Neural progenitor cell (in vitro differentiated cells): ENCODE results near the gene PDP2. TPM values are rescaled to one million over a fixed set of nuclear protein-coding genes. Genes with fewer than 3 reads are reported as not detected.

ENCODE experiments used
- DNase-seq: peaks from one replicate; pipeline ENCODE4 v3.0.0-alpha.2; 2016; ENCODE audit warnings: low spot score
- H2AFZ ChIP-seq: fragments of 200-600 bp; sonication (generic); replicated peaks from 2 replicates; pipeline ENCODE4 v1.6.1; 2016; ENCODE audit warnings: antibody characterized with exemption
- H3F3A ChIP-seq: fragments of 200-600 bp; sonication (generic); 2 replicates; pipeline ENCODE4 v1.6.1; 2016; ENCODE audit warnings: antibody characterized with exemption, low read depth
- H3K27ac ChIP-seq: fragments of 200-600 bp; sonication (generic); 2 replicates; pipeline ENCODE4 v1.5.1; 2016; ENCODE audit warnings: mild to moderate bottlenecking
- H3K27me3 ChIP-seq: fragments of 200-600 bp; sonication (generic); 2 replicates; pipeline ENCODE4 v1.6.1; 2016; ENCODE audit warnings: mild to moderate bottlenecking, moderate library complexity
- H3K36me3 ChIP-seq: fragments of 200-600 bp; sonication (generic); 2 replicates; pipeline ENCODE4 v1.5.1; 2016
- H3K4me1 ChIP-seq: fragments of 200-600 bp; sonication (generic); 2 replicates; pipeline ENCODE4 v1.6.1; 2016; ENCODE audit warnings: mixed run types
- H3K4me2 ChIP-seq: fragments of 200-600 bp; sonication (generic); 2 replicates; pipeline ENCODE4 v1.6.1; 2016
- H3K4me3 ChIP-seq: fragments of 200-600 bp; sonication (generic); 2 replicates; pipeline ENCODE4 v1.5.1; 2016
- H3K79me2 ChIP-seq: fragments of 200-600 bp; sonication (generic); 2 replicates; pipeline ENCODE4 v1.6.1; 2016; ENCODE audit warnings: low read depth
- H3K9ac ChIP-seq: fragments of 200-600 bp; sonication (generic); 2 replicates; pipeline ENCODE4 v1.6.1; 2016
- H3K9me3 ChIP-seq: fragments of 200-600 bp; sonication (generic); 2 replicates; pipeline ENCODE4 v1.5.1; 2016; ENCODE audit warnings: low read depth
- H4K20me1 ChIP-seq: fragments of 200-600 bp; sonication (generic); 2 replicates; pipeline ENCODE4 v1.6.1; 2016; ENCODE audit warnings: low read depth
- H3K27ac Mint-ChIP-seq: 3 replicates; pipeline ENCODE4 v1.8.0; 2021; ENCODE audit warnings: mixed read lengths
- H3K27me3 Mint-ChIP-seq: 2 replicates; pipeline ENCODE4 v1.8.0; 2022; ENCODE audit warnings: low read depth, mild to moderate bottlenecking, inconsistent platforms, moderate library complexity, mixed read lengths; ENCODE audit not compliant: insufficient read depth
- H3K36me3 Mint-ChIP-seq: 3 replicates; pipeline ENCODE4 v1.8.0; 2021; ENCODE audit warnings: mixed read lengths
- H3K4me1 Mint-ChIP-seq: 3 replicates; pipeline ENCODE4 v1.8.0; 2021; ENCODE audit warnings: mixed read lengths
- H3K4me3 Mint-ChIP-seq: 3 replicates; pipeline ENCODE4 v1.8.0; 2021; ENCODE audit warnings: mild to moderate bottlenecking, moderate library complexity, mixed read lengths
- H3K9me3 Mint-ChIP-seq: 3 replicates; pipeline ENCODE4 v1.8.0; 2020; ENCODE audit warnings: mixed read lengths
- EZH2 ChIP-seq: fragments of 200-600 bp; sonication (generic); IDR thresholded peaks from 2 replicates; pipeline ENCODE4 v1.6.1; 2017; ENCODE audit warnings: antibody characterized with exemption, mild to moderate bottlenecking, moderate library complexity
- EZH2phosphoT487 ChIP-seq: fragments of 200-600 bp; sonication (generic); IDR thresholded peaks from 2 replicates; pipeline ENCODE4 v1.6.1; 2017; ENCODE audit warnings: antibody characterized with exemption
- total RNA-seq: library from RNA; depleted of rRNA; stranded (reverse); fragments of >200 nt; gene quantifications from 2 replicates; pipeline ENCODE4 v1.2.3, GENCODE V29; 2015; ENCODE audit warnings: low replicate concordance
- TF ChIP-seq, protein P1 (sequence below): fragments of 200-600 bp; sonication (generic); IDR thresholded peaks from 2 replicates; pipeline ENCODE4 v1.5.1; 2017; ENCODE audit warnings: antibody characterized with exemption, mild to moderate bottlenecking

The PDP2 gene
- total RNA-seq, 1 donor from 2014 or later, result 6.6 TPM

DNA sequence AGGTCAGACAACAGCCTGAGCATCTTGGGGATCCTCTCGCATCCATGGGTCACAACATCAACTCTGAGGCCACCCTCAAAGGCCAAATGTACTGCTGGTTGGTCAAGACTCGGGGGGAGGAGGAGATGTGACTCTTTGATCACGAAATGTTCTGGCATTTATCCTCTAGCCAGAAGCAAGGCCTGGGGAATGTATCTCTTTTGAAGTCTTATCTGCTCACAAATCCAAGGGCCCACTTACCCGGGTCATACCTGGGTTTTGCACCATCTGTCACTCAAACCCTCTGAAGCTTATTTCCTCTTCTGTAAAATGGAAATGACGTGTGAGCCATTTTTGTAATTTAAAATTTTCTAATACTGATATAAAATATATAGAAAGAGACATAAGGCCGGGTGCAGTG is 22.9 kb upstream of the PDP2 start:
- TF ChIP-seq EZH2 (no peak), EZH2phosphoT487 (no peak)
- TF ChIP-seq, protein P1, sequence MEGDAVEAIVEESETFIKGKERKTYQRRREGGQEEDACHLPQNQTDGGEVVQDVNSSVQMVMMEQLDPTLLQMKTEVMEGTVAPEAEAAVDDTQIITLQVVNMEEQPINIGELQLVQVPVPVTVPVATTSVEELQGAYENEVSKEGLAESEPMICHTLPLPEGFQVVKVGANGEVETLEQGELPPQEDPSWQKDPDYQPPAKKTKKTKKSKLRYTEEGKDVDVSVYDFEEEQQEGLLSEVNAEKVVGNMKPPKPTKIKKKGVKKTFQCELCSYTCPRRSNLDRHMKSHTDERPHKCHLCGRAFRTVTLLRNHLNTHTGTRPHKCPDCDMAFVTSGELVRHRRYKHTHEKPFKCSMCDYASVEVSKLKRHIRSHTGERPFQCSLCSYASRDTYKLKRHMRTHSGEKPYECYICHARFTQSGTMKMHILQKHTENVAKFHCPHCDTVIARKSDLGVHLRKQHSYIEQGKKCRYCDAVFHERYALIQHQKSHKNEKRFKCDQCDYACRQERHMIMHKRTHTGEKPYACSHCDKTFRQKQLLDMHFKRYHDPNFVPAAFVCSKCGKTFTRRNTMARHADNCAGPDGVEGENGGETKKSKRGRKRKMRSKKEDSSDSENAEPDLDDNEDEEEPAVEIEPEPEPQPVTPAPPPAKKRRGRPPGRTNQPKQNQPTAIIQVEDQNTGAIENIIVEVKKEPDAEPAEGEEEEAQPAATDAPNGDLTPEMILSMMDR, result no peak
- no peaks in the 10 kb centered on the region for H3K36me3 ChIP-seq
- no peaks in the 10 kb centered on the region for H3K27me3 ChIP-seq
- H2AFZ ChIP-seq, result no peak overlapping the region
- H3K4me3 ChIP-seq, result no peak overlapping the region
- no peaks in the 10 kb centered on the region for H3F3A ChIP-seq
- Mint-ChIP-seq H3K4me3 (no peak overlapping the region), H3K27me3 (peaks cover 12% of the 10 kb centered on the region), H3K4me1 (peaks cover 2% of the 10 kb centered on the region), H3K9me3 (no peaks in the 10 kb centered on the region), H3K27ac (no peak overlapping the region), H3K36me3 (no peaks in the 10 kb centered on the region)
- H3K4me2 ChIP-seq, result no peak overlapping the region
- no peaks in the 10 kb centered on the region for H3K4me1 ChIP-seq
- no peak overlapping the region for H3K9ac ChIP-seq
- no peak for DNase-seq
- no peak overlapping the region for H3K27ac ChIP-seq
- no peaks in the 10 kb centered on the region for H3K9me3 ChIP-seq
- H4K20me1 ChIP-seq, result no peaks in the 10 kb centered on the region
- H3K79me2 ChIP-seq, result no peaks in the 10 kb centered on the region

DNA sequence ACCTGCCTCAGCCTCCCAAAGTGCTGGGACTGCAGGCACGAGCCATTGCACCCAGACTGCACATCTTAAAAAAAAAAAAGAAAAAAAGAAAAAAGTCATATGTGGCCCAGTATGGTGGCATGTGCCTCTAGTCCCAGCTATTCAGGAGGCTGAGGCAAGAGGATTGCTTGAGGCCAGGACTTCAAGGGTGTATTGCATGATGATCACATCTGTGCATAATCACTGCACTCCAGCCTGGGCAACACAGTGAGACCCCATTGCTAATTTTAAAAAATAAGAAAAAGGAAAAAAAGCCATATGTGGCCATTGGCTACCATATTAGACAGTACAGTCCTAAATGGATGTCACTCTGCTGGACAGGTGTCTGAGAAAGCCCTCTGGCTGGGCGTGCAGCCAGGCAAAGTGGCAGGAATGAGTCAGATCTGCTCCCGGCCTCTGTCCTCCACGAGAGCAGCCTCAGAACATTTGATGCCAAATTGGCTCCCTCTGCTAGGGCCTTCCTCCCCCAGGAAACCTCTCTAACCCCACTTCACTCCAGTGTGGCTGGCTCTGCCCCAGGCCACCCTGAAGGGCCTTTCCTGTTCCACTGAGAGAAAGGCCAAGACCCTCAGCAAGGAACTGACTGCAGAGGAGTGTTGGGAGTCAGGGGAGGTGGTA is 21.4 kb upstream of the PDP2 start:
- Histone ChIP-seq H3K4me3 (no peak overlapping the region), H2AFZ (no peak overlapping the region), H3K4me1 (no peaks in the 10 kb centered on the region), H3K27me3 (no peaks in the 10 kb centered on the region), H3F3A (no peaks in the 10 kb centered on the region), H3K4me2 (no peak overlapping the region), H4K20me1 (no peaks in the 10 kb centered on the region), H3K9me3 (no peaks in the 10 kb centered on the region), H3K36me3 (no peaks in the 10 kb centered on the region), H3K27ac (no peak overlapping the region), H3K79me2 (no peaks in the 10 kb centered on the region), H3K9ac (no peak overlapping the region)
- no peaks in the 10 kb centered on the region for H3K36me3 Mint-ChIP-seq
- H3K27ac Mint-ChIP-seq, result peak overlapping the region; percentile 42
- peaks cover 12% of the 10 kb centered on the region for H3K27me3 Mint-ChIP-seq
- no peaks in the 10 kb centered on the region for H3K9me3 Mint-ChIP-seq
- no peak for DNase-seq
- H3K4me3 Mint-ChIP-seq, result no peak overlapping the region
- TF ChIP-seq EZH2 (no peak), EZH2phosphoT487 (no peak)
- TF ChIP-seq, protein P1, result no peak
- peaks cover 2% of the 10 kb centered on the region for H3K4me1 Mint-ChIP-seq

DNA sequence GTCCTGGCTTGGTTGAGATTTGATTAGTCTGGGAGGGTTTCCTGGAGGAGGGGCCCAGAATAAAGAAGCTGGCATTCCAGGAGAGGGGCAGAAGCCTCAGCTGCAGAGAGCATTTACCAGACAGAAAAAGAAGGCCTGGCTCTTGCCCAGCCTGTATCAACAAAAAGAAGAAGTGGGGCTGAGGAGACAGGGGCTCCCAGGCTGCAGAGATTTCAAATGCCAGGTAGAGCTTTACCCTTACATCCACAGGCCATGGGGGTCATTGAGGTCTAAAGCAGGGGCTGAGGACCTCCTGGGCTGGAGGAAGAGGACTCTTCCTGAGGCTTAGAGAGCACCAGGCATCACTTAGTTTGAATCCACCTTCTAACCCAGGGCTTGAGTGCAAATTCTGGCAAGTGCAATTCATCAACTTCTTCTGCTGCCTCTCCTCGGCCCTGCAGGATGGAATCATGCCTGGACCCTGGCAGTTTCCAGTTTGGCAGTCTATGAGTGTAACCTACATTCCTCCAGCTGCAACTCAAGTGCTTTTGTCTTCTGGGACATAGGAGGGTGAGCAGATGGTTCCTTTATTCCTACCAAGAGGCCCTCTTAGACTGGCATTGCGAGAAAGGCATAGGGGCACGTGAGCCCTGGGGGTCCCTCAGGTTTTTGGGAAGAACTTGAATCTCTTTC is 20.8 kb upstream of the PDP2 start:
- H3K9ac ChIP-seq, result no peak overlapping the region
- no peak overlapping the region for H3K4me2 ChIP-seq
- H3K9me3 ChIP-seq, result no peaks in the 10 kb centered on the region
- no peaks in the 10 kb centered on the region for H3K4me1 ChIP-seq
- no peak overlapping the region for H3K4me3 ChIP-seq
- peak overlapping the region; percentile 42 for H3K27ac Mint-ChIP-seq
- H4K20me1 ChIP-seq, result no peaks in the 10 kb centered on the region
- no peaks in the 10 kb centered on the region for H3K27me3 ChIP-seq
- DNase-seq, result no peak
- H3K36me3 ChIP-seq, result no peaks in the 10 kb centered on the region
- H3K4me1 Mint-ChIP-seq, result peaks cover 2% of the 10 kb centered on the region
- no peak overlapping the region for H3K27ac ChIP-seq
- H2AFZ ChIP-seq, result no peak overlapping the region
- no peaks in the 10 kb centered on the region for H3K79me2 ChIP-seq
- H3K27me3 Mint-ChIP-seq, result peaks cover 12% of the 10 kb centered on the region
- TF ChIP-seq EZH2, result no peak
- no peak for TF ChIP-seq EZH2phosphoT487
- TF ChIP-seq, protein P1, result no peak
- no peak overlapping the region for H3K4me3 Mint-ChIP-seq
- no peaks in the 10 kb centered on the region for H3K9me3 Mint-ChIP-seq
- H3K36me3 Mint-ChIP-seq, result no peaks in the 10 kb centered on the region
- no peaks in the 10 kb centered on the region for H3F3A ChIP-seq
